ENCODE results near the gene PTGES3L.
A peak's percentile ranks its signal among the peaks of the same experiment; 100 is the strongest.

PTGES3L gene

GRCh38 chr17:42969001-42969581 is 10.8 kb downstream of the PTGES3L start:
- Histone ChIP-seq H3K4me1 (ENCODE audit: insufficient read depth, low read length) (no peaks in the 10 kb centered on the region), H3K36me3 (ENCODE audit: insufficient read depth, low read depth, low read length) (no peaks in the 10 kb centered on the region), H3K27me3 (ENCODE audit: insufficient read depth, low read length) (no peaks in the 10 kb centered on the region), H3K27ac (ENCODE audit: low read length) (no peak overlapping the region), H3K9ac (ENCODE audit: low read depth, low read length) (no peak overlapping the region), H3K4me3 (ENCODE audit: low read length) (no peak overlapping the region), H3K9me3 (ENCODE audit: insufficient read depth, low read depth, low read length) (no peaks in the 10 kb centered on the region)

GRCh38 chr17:42967925-42968324 is 12.0 kb downstream of the PTGES3L start:
- Histone ChIP-seq H3K4me1 (ENCODE audit: insufficient read depth, low read length) (no peaks in the 10 kb centered on the region), H3K4me3 (ENCODE audit: low read length) (no peak overlapping the region), H3K9ac (ENCODE audit: low read depth, low read length) (no peak overlapping the region), H3K9me3 (ENCODE audit: insufficient read depth, low read depth, low read length) (no peaks in the 10 kb centered on the region), H3K27me3 (ENCODE audit: insufficient read depth, low read length) (no peaks in the 10 kb centered on the region), H3K27ac (ENCODE audit: low read length) (no peak overlapping the region), H3K36me3 (ENCODE audit: insufficient read depth, low read depth, low read length) (no peaks in the 10 kb centered on the region)

GRCh38 chr17:42964161-42964932 is 15.5 kb downstream of the PTGES3L start, which contains the start of gene AARSD1:
AARSD1 (minus strand) TSS chr17:42964454; CDS start chr17:42964440, 14 bp downstream.
- Histone ChIP-seq H3K36me3 (ENCODE audit: insufficient read depth, low read depth, low read length) (peaks cover 33% of the 10 kb centered on the region), H3K4me1 (ENCODE audit: insufficient read depth, low read length) (no peaks in the 10 kb centered on the region), H3K4me3 (ENCODE audit: low read length) (peak within 1 kb of the TSS; percentile 97), H3K9ac (ENCODE audit: low read depth, low read length) (peak within 1 kb of the TSS; percentile 89), H3K27ac (ENCODE audit: low read length) (peak within 1 kb of the TSS; percentile 97), H3K9me3 (ENCODE audit: insufficient read depth, low read depth, low read length) (no peaks in the 10 kb centered on the region), H3K27me3 (ENCODE audit: insufficient read depth, low read length) (no peaks in the 10 kb centered on the region)

GRCh38 chr17:42953669-42954068 is 26.2 kb downstream of the PTGES3L start:
- H3K27ac ChIP-seq (ENCODE audit: low read length) = no peak overlapping the region
- H3K4me3 ChIP-seq (ENCODE audit: low read length) = no peak overlapping the region
- H3K9ac ChIP-seq (ENCODE audit: low read depth, low read length) = no peak overlapping the region
- H3K4me1 ChIP-seq (ENCODE audit: insufficient read depth, low read length) = no peaks in the 10 kb centered on the region
- no peaks in the 10 kb centered on the region for H3K9me3 ChIP-seq (ENCODE audit: insufficient read depth, low read depth, low read length)
- no peaks in the 10 kb centered on the region for H3K27me3 ChIP-seq (ENCODE audit: insufficient read depth, low read length)
- peaks cover 83% of the 10 kb centered on the region for H3K36me3 ChIP-seq (ENCODE audit: insufficient read depth, low read depth, low read length)

- no peaks in the 10 kb centered on the region for H3K27me3 ChIP-seq (ENCODE audit: insufficient read depth, low read length)
- H3K4me3 ChIP-seq (ENCODE audit: low read length) = no peak overlapping the region
- H3K4me1 ChIP-seq (ENCODE audit: insufficient read depth, low read length) = no peaks in the 10 kb centered on the region
- no peak overlapping the region for H3K27ac ChIP-seq (ENCODE audit: low read length)
- H3K9ac ChIP-seq (ENCODE audit: low read depth, low read length) = no peak overlapping the region
- peaks cover 62% of the 10 kb centered on the region for H3K36me3 ChIP-seq (ENCODE audit: insufficient read depth, low read depth, low read length)
- H3K9me3 ChIP-seq (ENCODE audit: insufficient read depth, low read depth, low read length) = no peaks in the 10 kb centered on the region
Observed at GRCh38 chr17:42950044-42950783, 29.7 kb downstream of the PTGES3L start.

GRCh38 chr17:42946812-42947211 is 33.1 kb downstream of the PTGES3L start:
- Histone ChIP-seq H3K4me1 (ENCODE audit: insufficient read depth, low read length) (no peaks in the 10 kb centered on the region), H3K27me3 (ENCODE audit: insufficient read depth, low read length) (no peaks in the 10 kb centered on the region), H3K9ac (ENCODE audit: low read depth, low read length) (no peak overlapping the region), H3K27ac (ENCODE audit: low read length) (no peak overlapping the region), H3K9me3 (ENCODE audit: insufficient read depth, low read depth, low read length) (no peaks in the 10 kb centered on the region), H3K4me3 (ENCODE audit: low read length) (no peak overlapping the region), H3K36me3 (ENCODE audit: insufficient read depth, low read depth, low read length) (peaks cover 32% of the 10 kb centered on the region)

- Histone ChIP-seq H3K36me3 (ENCODE audit: insufficient read depth, low read depth, low read length) (peaks cover 8% of the 10 kb centered on the region; the same call in 1 of the 2 replicates), H3K27ac (ENCODE audit: low read length) (no peak overlapping the region)
Observed at GRCh38 chr17:42944211-42944610, 35.7 kb downstream of the PTGES3L start.

GRCh38 chr17:42937712-42938596 is 41.9 kb downstream of the PTGES3L start:
- H3K27ac ChIP-seq (ENCODE audit: low read length) = no peak overlapping the region

More at GRCh38 chr17:42944211-42944610, 35.7 kb downstream of the PTGES3L start:
- Histone ChIP-seq H3K4me1 (ENCODE audit: insufficient read depth, low read length) (no peaks in the 10 kb centered on the region), H3K27me3 (ENCODE audit: insufficient read depth, low read length) (no peaks in the 10 kb centered on the region), H3K4me3 (ENCODE audit: low read length) (no peak overlapping the region), H3K9ac (ENCODE audit: low read depth, low read length) (no peak overlapping the region), H3K9me3 (ENCODE audit: insufficient read depth, low read depth, low read length) (no peaks in the 10 kb centered on the region)

GRCh38 chr17:42929497-42929844 is 50.4 kb downstream of the PTGES3L start:
- H3K9ac ChIP-seq (ENCODE audit: low read depth, low read length) = no peak overlapping the region
- H3K9me3 ChIP-seq (ENCODE audit: insufficient read depth, low read depth, low read length) = no peaks in the 10 kb centered on the region
- H3K27ac ChIP-seq (ENCODE audit: low read length) = no peak overlapping the region
- no peaks in the 10 kb centered on the region for H3K27me3 ChIP-seq (ENCODE audit: insufficient read depth, low read length)
- H3K4me3 ChIP-seq (ENCODE audit: low read length) = no peak overlapping the region
- no peaks in the 10 kb centered on the region for H3K4me1 ChIP-seq (ENCODE audit: insufficient read depth, low read length)
- H3K36me3 ChIP-seq (ENCODE audit: insufficient read depth, low read depth, low read length) = no peaks in the 10 kb centered on the region

More at GRCh38 chr17:42937712-42938596, 41.9 kb downstream of the PTGES3L start:
- no peaks in the 10 kb centered on the region for H3K36me3 ChIP-seq (ENCODE audit: insufficient read depth, low read depth, low read length)
- H3K9me3 ChIP-seq (ENCODE audit: insufficient read depth, low read depth, low read length) = no peaks in the 10 kb centered on the region
- no peak overlapping the region for H3K9ac ChIP-seq (ENCODE audit: low read depth, low read length)
- H3K4me3 ChIP-seq (ENCODE audit: low read length) = no peak overlapping the region
- no peaks in the 10 kb centered on the region for H3K27me3 ChIP-seq (ENCODE audit: insufficient read depth, low read length)
- no peaks in the 10 kb centered on the region for H3K4me1 ChIP-seq (ENCODE audit: insufficient read depth, low read length)

GRCh38 chr17:42928714-42929496 is 51.0 kb downstream of the PTGES3L start:
- Histone ChIP-seq H3K27me3 (ENCODE audit: insufficient read depth, low read length) (no peaks in the 10 kb centered on the region), H3K27ac (ENCODE audit: low read length) (no peak overlapping the region), H3K9me3 (ENCODE audit: insufficient read depth, low read depth, low read length) (no peaks in the 10 kb centered on the region), H3K9ac (ENCODE audit: low read depth, low read length) (0 out of 2 replicates have a peak overlapping the region, but pooled peaks have one; percentile 19), H3K4me1 (ENCODE audit: insufficient read depth, low read length) (no peaks in the 10 kb centered on the region), H3K36me3 (ENCODE audit: insufficient read depth, low read depth, low read length) (no peaks in the 10 kb centered on the region), H3K4me3 (ENCODE audit: low read length) (no peak overlapping the region)
